GM19025 (cell line): ENCODE measurements around the gene SEZ6L.

Source experiments
- ATAC-seq: cut with Tn5 transposase; IDR thresholded peaks from one replicate; pipeline ENCODE4 v1.9.1; 2021; ENCODE audit warnings: mild to moderate bottlenecking, low read depth, moderate library complexity; ENCODE audit not compliant: unreplicated experiment

Gene SEZ6L

GRCh38 chr22:26289611-26290101 lies 120.4 kb downstream of the SEZ6L start:
- ATAC-seq = no peak

- no peak for ATAC-seq
Observed at GRCh38 chr22:26291940-26292666, 122.8 kb downstream of the SEZ6L start.

GRCh38 chr22:26292667-26292995 lies 123.4 kb downstream of the SEZ6L start:
- ATAC-seq = no peak

GRCh38 chr22:26295563-26296126 lies 126.4 kb downstream of the SEZ6L start:
- no peak for ATAC-seq

- ATAC-seq = no peak
Observed at GRCh38 chr22:26298605-26299310, 129.5 kb downstream of the SEZ6L start.

DNA sequence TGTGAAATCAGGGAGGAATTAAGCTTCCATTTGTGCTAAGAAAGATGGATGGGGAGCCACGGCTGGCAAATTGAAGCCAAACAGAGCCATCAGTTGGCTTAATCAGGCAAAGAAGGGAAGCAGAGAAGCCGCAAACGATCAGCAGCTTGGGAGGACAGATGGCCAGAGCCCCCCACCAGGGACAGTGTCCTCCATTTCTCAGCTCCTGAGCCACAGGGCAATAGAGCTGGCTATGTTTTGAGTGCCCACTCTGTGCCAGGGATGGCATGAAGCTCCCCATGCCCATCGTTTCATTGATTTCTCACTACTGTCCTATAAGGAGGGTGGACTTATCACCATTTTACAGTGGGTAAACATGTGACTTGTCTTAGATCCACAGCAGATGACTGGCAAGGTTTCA lies 133.5 kb downstream of the SEZ6L start:
- no peak for ATAC-seq

DNA sequence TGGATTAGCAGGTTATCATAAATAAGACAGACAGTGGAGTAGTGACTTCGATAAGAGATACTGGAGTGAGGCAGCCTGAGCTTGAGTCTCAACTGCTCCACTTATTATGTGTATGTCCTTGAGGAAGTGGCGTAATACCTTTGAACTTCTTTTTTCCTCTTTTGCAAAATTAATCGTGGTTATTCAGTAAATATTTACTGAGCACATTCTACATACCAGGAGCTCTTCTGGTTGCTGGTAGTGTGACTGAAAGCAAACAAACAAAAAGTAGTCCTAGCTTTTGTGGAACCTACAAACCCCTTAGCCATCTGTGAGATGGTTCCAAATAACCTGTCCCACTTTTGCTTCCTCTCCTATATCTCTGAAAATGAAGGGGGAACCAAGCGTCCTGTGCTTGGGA lies 134.2 kb downstream of the SEZ6L start:
- ATAC-seq = no peak

DNA sequence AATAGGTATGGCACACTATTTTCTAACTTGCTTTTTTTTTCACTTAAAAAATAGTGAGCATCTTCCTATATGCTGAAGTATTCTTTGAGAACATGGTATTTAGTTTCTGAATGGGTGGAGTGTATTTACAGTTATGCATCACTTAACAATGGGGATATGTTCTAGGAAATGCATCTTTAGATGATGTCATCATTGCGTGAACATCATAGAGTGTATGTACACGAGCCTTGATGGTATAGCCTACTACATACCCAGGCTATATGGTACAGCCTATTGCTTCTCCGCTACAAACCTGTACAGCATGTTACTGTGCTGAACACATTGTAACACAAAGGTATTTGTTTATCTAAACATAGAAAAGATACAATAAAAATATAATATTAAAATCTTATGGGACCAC lies 135.5 kb downstream of the SEZ6L start:
- ATAC-seq = no peak

DNA sequence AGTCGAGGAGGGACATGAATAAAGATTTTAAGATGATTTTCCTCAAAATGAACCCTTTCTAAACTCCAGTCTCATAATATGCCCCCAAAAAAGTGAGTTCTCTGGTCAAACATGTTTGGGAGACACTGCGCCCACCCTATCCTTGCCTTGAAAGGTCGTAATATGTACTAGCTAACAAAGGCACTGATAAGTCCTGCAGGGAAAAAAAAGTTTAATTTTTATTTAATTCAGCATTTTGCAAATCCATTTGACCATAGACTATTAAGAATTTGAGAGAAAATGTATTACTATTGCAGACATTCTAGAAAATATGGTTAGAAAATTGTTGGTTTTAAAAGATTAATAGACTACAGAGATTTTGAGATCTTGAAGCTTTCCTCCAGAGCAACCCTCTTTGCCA lies 139.2 kb downstream of the SEZ6L start:
- no peak for ATAC-seq

DNA sequence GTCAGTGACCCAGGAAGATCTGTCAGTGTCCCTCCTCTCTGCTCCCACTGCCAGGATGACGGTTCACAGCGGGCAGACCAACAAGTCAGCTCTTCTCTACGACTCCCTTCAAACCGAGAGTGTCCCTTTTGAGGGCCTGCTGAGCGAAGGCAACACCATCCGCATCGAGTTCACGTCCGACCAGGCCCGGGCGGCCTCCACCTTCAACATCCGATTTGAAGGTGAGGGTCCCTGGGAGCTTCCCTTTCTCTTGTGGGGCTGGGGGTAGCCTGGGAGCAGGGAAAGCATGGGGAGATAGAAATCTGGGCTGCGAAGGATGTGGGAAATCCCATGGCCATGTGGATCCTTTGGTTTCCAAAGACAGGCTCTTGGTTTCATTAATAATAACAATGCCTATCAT lies 141.4 kb downstream of the SEZ6L start:
- ATAC-seq = no peak

- ATAC-seq = no peak
Observed at GRCh38 chr22:26313291-26313690, 144.0 kb downstream of the SEZ6L start.

DNA sequence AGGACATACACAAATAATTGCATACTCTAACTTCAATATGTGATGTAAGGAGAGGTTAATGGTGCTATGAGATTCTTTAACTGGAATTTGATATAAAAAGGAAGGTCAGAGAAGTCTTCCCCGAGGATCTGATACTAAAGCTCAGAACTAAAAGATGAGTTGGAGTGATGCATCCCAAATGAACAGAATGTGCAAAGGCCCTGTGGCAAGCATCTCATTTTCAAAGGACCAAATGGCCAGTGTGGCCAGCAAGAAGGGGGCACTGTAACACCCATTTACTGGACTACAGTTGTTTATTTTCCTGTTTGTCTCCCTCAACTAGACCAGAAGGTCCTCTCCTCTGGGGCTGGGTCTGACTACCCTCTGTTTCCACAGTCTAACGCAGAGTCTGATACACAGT lies 144.9 kb downstream of the SEZ6L start:
- no peak for ATAC-seq

DNA sequence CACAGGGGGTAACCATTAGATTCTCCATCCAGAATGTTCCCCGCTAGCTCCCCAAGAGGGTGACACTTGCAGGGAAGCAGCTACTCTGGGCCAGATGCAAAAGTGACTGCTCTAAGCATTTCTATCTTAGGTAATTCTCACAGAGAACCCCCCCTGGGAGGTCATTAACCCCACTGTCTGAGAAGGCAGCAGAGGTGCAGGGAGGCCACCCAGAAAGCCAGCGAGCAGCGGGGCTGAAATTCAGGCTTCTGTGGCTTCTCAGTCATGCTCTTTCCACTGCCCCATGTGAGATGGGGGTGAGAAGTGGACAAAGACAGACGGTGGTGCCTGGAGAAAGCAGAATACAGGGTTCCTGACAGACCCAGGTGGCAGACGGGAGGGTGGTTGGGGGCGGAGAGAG lies 145.4 kb downstream of the SEZ6L start:
- no peak for ATAC-seq

GRCh38 chr22:26316732-26317285 lies 147.5 kb downstream of the SEZ6L start:
- no peak for ATAC-seq

DNA sequence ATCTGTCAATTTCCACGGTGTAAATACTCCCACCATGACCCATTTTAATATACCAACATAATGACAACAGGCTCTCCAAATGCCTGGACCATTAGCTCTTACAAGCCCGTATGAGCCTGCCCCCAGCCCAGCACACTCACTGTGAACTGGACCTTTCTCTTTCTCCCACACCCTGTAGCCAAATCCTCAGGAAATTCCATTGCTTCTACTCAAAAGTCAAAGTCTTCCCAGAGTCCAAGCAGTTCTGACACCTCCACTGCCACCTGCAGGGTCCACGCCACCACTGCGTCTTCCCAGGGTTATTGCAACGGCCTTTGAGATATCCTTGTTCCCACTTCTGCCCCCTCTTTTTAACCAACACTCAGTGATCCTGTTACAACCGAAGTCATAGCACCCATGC lies 149.7 kb downstream of the SEZ6L start:
- ATAC-seq = no peak

- ATAC-seq = no peak
Observed at GRCh38 chr22:26320447-26320846, 151.2 kb downstream of the SEZ6L start.

- ATAC-seq = no peak
Observed at GRCh38 chr22:26321469-26321913, 152.2 kb downstream of the SEZ6L start.

GRCh38 chr22:26322179-26322905 lies 153.1 kb downstream of the SEZ6L start:
- ATAC-seq = no peak

DNA sequence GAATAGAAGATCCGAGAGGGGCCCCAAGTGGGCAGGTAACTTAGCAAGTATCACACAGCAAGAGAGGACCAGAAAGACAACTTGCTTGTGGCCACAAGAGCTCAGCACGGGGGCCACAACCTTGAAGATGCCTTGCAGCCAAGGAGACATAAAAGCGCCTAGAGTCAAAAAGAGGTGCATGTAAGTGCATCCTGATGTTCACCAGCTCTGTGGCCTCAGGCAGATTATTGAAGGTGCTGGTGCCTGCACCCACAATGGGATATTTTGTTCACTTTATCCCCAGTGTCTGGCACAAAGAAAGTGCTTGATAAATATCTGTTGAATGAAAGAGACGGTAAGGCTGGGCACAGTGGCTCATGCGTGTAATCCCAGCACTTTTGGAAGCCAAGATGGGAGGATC lies 153.8 kb downstream of the SEZ6L start:
- no peak for ATAC-seq

DNA sequence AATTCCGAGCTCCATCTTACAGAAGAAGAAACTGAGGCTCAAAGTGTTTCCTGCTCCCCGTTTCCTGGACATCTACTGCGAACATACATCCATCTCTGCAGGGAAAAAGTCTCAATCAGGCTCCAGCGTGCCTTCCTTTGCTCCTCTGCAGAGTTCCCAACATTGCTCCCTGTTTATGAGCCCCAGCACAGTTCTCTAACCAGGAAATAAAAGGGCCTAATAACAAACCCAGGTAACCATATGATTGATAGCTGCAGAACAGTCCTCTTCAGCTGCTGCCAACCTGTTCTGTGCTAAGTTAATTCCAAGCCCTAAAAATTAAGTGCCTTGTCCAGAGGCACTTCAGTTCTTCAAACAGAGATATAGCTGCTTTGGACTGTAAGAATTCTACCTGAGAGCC lies 154.9 kb downstream of the SEZ6L start:
- no peak for ATAC-seq

DNA sequence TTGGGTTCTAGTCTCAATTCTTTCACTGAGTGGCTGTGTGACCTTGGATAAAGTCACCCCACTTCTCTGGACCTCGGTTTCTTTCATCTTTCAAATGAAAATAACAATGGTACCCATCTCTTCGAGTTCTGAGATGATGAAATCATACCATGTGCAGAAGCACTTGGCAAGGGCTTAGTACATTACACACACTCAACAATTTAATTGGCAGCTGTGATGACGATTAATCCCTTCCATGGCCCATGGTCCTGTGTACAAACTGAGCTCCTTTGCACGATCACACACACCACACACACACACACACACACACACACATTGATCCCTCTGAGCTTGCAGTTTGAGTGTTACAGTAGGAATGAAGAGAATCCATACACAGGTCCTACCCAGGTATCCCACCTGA lies 156.4 kb downstream of the SEZ6L start:
- ATAC-seq = no peak
